ENCODE data around the gene GALC.

The GALC gene

GRCh38 chr14:87896393-87897380 is 96.3 kb downstream of the GALC start:
- H4K12ac ChIP-seq (ENCODE audit: low read depth, low read length) = no peak overlapping the region
- no peak overlapping the region for H2AFZ ChIP-seq (ENCODE audit: insufficient read depth, low read length, poor library complexity)
- H3K4ac ChIP-seq (ENCODE audit: low read depth, low read length) = no peak overlapping the region
- no peak overlapping the region for H2AK5ac ChIP-seq (ENCODE audit: low read length)
- no peaks in the 10 kb centered on the region for H3K79me1 ChIP-seq (ENCODE audit: low read length)
- H3K14ac ChIP-seq (ENCODE audit: low read length) = no peak overlapping the region
- H2BK12ac ChIP-seq (ENCODE audit: low read length) = no peak overlapping the region
- H3K79me2 ChIP-seq (ENCODE audit: control insufficient read depth, insufficient read depth, low read length, poor library complexity) = no peaks in the 10 kb centered on the region
- no peak overlapping the region for H2BK120ac ChIP-seq (ENCODE audit: insufficient read depth, low read length, poor library complexity)
- no peaks in the 10 kb centered on the region for H3K9me3 ChIP-seq (ENCODE audit: insufficient read depth, low read depth, low read length)
- no peak overlapping the region for H3K4me2 ChIP-seq (ENCODE audit: low read length)
- no peak overlapping the region for H2BK5ac ChIP-seq (ENCODE audit: low read depth, low read length, poor library complexity)
- H3K4me1 ChIP-seq (ENCODE audit: control insufficient read depth in 1 of 2, insufficient read depth in 2 of 2, low read length in 2 of 2) = peaks cover 6 to 9% of the 10 kb centered on the region in 2 experiments
- H3K36me3 ChIP-seq (ENCODE audit: control insufficient read depth in 1 of 2, insufficient read depth in 2 of 2, low read length in 2 of 2) = no peaks in the 10 kb centered on the region
- H3K18ac ChIP-seq (ENCODE audit: low read length) = no peak overlapping the region
- no peak overlapping the region for H3K27ac ChIP-seq (ENCODE audit: low read depth, low read length)
- no peak overlapping the region for H4K91ac ChIP-seq (ENCODE audit: low read depth, low read length)
- H3K4me3 ChIP-seq (ENCODE audit: low read depth, low read length) = no peak overlapping the region
- no peak overlapping the region for H4K8ac ChIP-seq (ENCODE audit: low read depth, low read length)
- no peak overlapping the region for H3K9ac ChIP-seq (ENCODE audit: low read length)
- WGBS (ENCODE audit: extremely low coverage, insufficient coverage, insufficient read length) = no CpG with 5 or more reads among the region's 9 CpGs
- no peaks in the 10 kb centered on the region for H3K27me3 ChIP-seq (ENCODE audit: insufficient read depth, low read length)
- H3K23ac ChIP-seq (ENCODE audit: low read length) = no peak overlapping the region
- peak in 1 of 2 donors; percentile 70 for DNase-seq

DNA sequence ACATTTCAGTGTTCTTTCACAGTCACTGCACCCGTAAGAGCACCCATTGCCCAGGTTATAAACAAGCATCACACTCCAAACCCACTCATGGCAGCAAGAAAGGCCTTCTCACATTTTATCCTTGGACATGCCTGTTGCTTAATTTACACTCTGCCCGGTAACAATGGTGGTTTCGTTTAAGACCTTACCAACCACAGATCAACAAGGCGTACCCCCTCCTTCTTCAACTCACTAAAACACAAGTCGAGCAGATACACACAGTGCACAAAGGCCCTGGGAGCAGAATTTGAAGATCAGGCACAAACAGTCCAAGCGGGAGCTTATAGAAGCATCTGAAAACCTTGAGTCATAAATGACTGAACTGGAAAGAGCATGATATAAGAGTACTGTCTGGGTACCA is 98.1 kb downstream of the GALC start:
- Histone ChIP-seq H3K4ac (ENCODE audit: low read depth, low read length) (no peak overlapping the region), H3K14ac (ENCODE audit: low read length) (no peak overlapping the region), H2AFZ (ENCODE audit: insufficient read depth, low read length, poor library complexity) (no peak overlapping the region), H3K9ac (ENCODE audit: low read length) (no peak overlapping the region), H3K23ac (ENCODE audit: low read length) (no peak overlapping the region), H2BK12ac (ENCODE audit: low read length) (no peak overlapping the region), H3K4me3 (ENCODE audit: low read depth, low read length) (no peak overlapping the region), H3K4me1 (ENCODE audit: control insufficient read depth in 1 of 2, insufficient read depth in 2 of 2, low read length in 2 of 2) (peaks cover 6 to 9% of the 10 kb centered on the region in 2 experiments), H3K79me1 (ENCODE audit: low read length) (no peaks in the 10 kb centered on the region), H4K91ac (ENCODE audit: low read depth, low read length) (no peak overlapping the region), H3K36me3 (ENCODE audit: control insufficient read depth in 1 of 2, insufficient read depth in 2 of 2, low read length in 2 of 2) (no peaks in the 10 kb centered on the region), H3K79me2 (ENCODE audit: control insufficient read depth, insufficient read depth, low read length, poor library complexity) (no peaks in the 10 kb centered on the region), H3K27me3 (ENCODE audit: insufficient read depth, low read length) (no peaks in the 10 kb centered on the region), H3K18ac (ENCODE audit: low read length) (no peak overlapping the region), H2BK5ac (ENCODE audit: low read depth, low read length, poor library complexity) (no peak overlapping the region), H3K9me3 (ENCODE audit: insufficient read depth, low read depth, low read length) (no peaks in the 10 kb centered on the region), H2BK120ac (ENCODE audit: insufficient read depth, low read length, poor library complexity) (no peak overlapping the region), H3K27ac (ENCODE audit: low read depth, low read length) (no peak overlapping the region), H4K8ac (ENCODE audit: low read depth, low read length) (no peak overlapping the region), H2AK5ac (ENCODE audit: low read length) (no peak overlapping the region), H3K4me2 (ENCODE audit: low read length) (no peak overlapping the region), H4K12ac (ENCODE audit: low read depth, low read length) (no peak overlapping the region)
- no peak for DNase-seq
- WGBS (ENCODE audit: extremely low coverage, insufficient coverage, insufficient read length) = no CpG with 5 or more reads among the region's 6 CpGs

GRCh38 chr14:87892763-87893162 is 100.2 kb downstream of the GALC start:
- no peaks in the 10 kb centered on the region for H3K79me1 ChIP-seq (ENCODE audit: low read length)
- H3K23ac ChIP-seq (ENCODE audit: low read length) = no peak overlapping the region
- H4K12ac ChIP-seq (ENCODE audit: low read depth, low read length) = no peak overlapping the region
- no peak overlapping the region for H2AK5ac ChIP-seq (ENCODE audit: low read length)
- H3K18ac ChIP-seq (ENCODE audit: low read length) = no peak overlapping the region
- no peak overlapping the region for H3K9ac ChIP-seq (ENCODE audit: low read length)
- H3K4me1 ChIP-seq (ENCODE audit: control insufficient read depth in 1 of 2, insufficient read depth in 2 of 2, low read length in 2 of 2) = peaks cover 2 to 4% of the 10 kb centered on the region in 2 experiments
- no peak overlapping the region for H3K4ac ChIP-seq (ENCODE audit: low read depth, low read length)
- H2BK5ac ChIP-seq (ENCODE audit: low read depth, low read length, poor library complexity) = no peak overlapping the region
- no peak overlapping the region for H4K91ac ChIP-seq (ENCODE audit: low read depth, low read length)
- no peaks in the 10 kb centered on the region for H3K36me3 ChIP-seq (ENCODE audit: control insufficient read depth in 1 of 2, insufficient read depth in 2 of 2, low read length in 2 of 2)
- DNase-seq = no peak
- no peak overlapping the region for H3K27ac ChIP-seq (ENCODE audit: low read depth, low read length)
- no peak overlapping the region for H3K4me3 ChIP-seq (ENCODE audit: low read depth, low read length)
- H4K8ac ChIP-seq (ENCODE audit: low read depth, low read length) = no peak overlapping the region
- no peak overlapping the region for H3K4me2 ChIP-seq (ENCODE audit: low read length)
- WGBS (ENCODE audit: extremely low coverage, insufficient coverage, insufficient read length) = no CpG with 5 or more reads among the region's 2 CpGs
- H3K27me3 ChIP-seq (ENCODE audit: insufficient read depth, low read length) = no peaks in the 10 kb centered on the region
- no peak overlapping the region for H2BK120ac ChIP-seq (ENCODE audit: insufficient read depth, low read length, poor library complexity)
- H3K9me3 ChIP-seq (ENCODE audit: insufficient read depth, low read depth, low read length) = no peaks in the 10 kb centered on the region
- no peak overlapping the region for H3K14ac ChIP-seq (ENCODE audit: low read length)
- H2AFZ ChIP-seq (ENCODE audit: insufficient read depth, low read length, poor library complexity) = no peak overlapping the region
- H2BK12ac ChIP-seq (ENCODE audit: low read length) = no peak overlapping the region
- no peaks in the 10 kb centered on the region for H3K79me2 ChIP-seq (ENCODE audit: control insufficient read depth, insufficient read depth, low read length, poor library complexity)

GRCh38 chr14:87888136-87888999 is 104.6 kb downstream of the GALC start:
- Histone ChIP-seq H3K27ac (ENCODE audit: low read depth, low read length) (no peak overlapping the region), H3K18ac (ENCODE audit: low read length) (no peak overlapping the region), H4K12ac (ENCODE audit: low read depth, low read length) (no peak overlapping the region), H3K4me2 (ENCODE audit: low read length) (no peak overlapping the region), H2BK5ac (ENCODE audit: low read depth, low read length, poor library complexity) (no peak overlapping the region), H3K4ac (ENCODE audit: low read depth, low read length) (no peak overlapping the region), H3K9me3 (ENCODE audit: insufficient read depth, low read depth, low read length) (no peaks in the 10 kb centered on the region), H3K27me3 (ENCODE audit: insufficient read depth, low read length) (no peaks in the 10 kb centered on the region), H3K14ac (ENCODE audit: low read length) (no peak overlapping the region), H3K4me1 (ENCODE audit: control insufficient read depth in 1 of 2, insufficient read depth in 2 of 2, low read length in 2 of 2) (no peaks in the 10 kb centered on the region), H3K4me3 (ENCODE audit: low read depth, low read length) (no peak overlapping the region), H2AK5ac (ENCODE audit: low read length) (no peak overlapping the region), H4K8ac (ENCODE audit: low read depth, low read length) (no peak overlapping the region), H3K9ac (ENCODE audit: low read length) (no peak overlapping the region), H3K79me2 (ENCODE audit: control insufficient read depth, insufficient read depth, low read length, poor library complexity) (no peaks in the 10 kb centered on the region), H3K23ac (ENCODE audit: low read length) (no peak overlapping the region), H3K36me3 (ENCODE audit: control insufficient read depth in 1 of 2, insufficient read depth in 2 of 2, low read length in 2 of 2) (no peaks in the 10 kb centered on the region), H4K91ac (ENCODE audit: low read depth, low read length) (no peak overlapping the region), H3K79me1 (ENCODE audit: low read length) (no peaks in the 10 kb centered on the region), H2AFZ (ENCODE audit: insufficient read depth, low read length, poor library complexity) (no peak overlapping the region), H2BK120ac (ENCODE audit: insufficient read depth, low read length, poor library complexity) (no peak overlapping the region), H2BK12ac (ENCODE audit: low read length) (no peak overlapping the region)
- peak in 1 of 2 donors; percentile 19 for DNase-seq
- no CpG with 5 or more reads among the region's 20 CpGs for WGBS (ENCODE audit: extremely low coverage, insufficient coverage, insufficient read length)

Measured in trophoblast cell (in vitro differentiated cells and primary cell).